Hematopoietic multipotent progenitor cell treated with erythropoietin and hydrocortisone succinate and interleukin-3 and kit ligand, for 17 days (in vitro differentiated cells): ENCODE measurements around the gene NECAP2.

ENCODE experiments used
- DNase-seq: peaks from one replicate; pipeline ENCODE4 v3.0.0-alpha.2; 2015; ENCODE audit warnings: low spot score

The NECAP2 gene

GRCh38 chr1:16440470-16441281, at the start of gene NECAP2:
Gene NECAP2 (plus strand): TSS chr1:16440724. CDS start chr1:16440762, 38 bp downstream.
- DNase-seq: peak; percentile 95

- no peak for DNase-seq
Observed at GRCh38 chr1:16391411-16391810, 49.1 kb upstream of the NECAP2 start.

GRCh38 chr1:16392740-16393569, 47.6 kb upstream of the NECAP2 start:
- DNase-seq: no peak

GRCh38 chr1:16393570-16394521, 46.7 kb upstream of the NECAP2 start:
- no peak for DNase-seq

- no peak for DNase-seq
Observed at GRCh38 chr1:16394977-16395376, 45.5 kb upstream of the NECAP2 start.

- no peak for DNase-seq
Observed at GRCh38 chr1:16396591-16396990, 43.9 kb upstream of the NECAP2 start.

- no peak for DNase-seq
Observed at GRCh38 chr1:16397120-16397519, 43.4 kb upstream of the NECAP2 start.

- DNase-seq: no peak
Observed at GRCh38 chr1:16398371-16398953, 42.1 kb upstream of the NECAP2 start.

GRCh38 chr1:16402742-16403141, 37.8 kb upstream of the NECAP2 start:
- DNase-seq: no peak

- DNase-seq: no peak
Observed at GRCh38 chr1:16405441-16405840, 35.1 kb upstream of the NECAP2 start.

- no peak for DNase-seq
Observed at GRCh38 chr1:16406868-16407267, 33.7 kb upstream of the NECAP2 start.

- DNase-seq: no peak
Observed at GRCh38 chr1:16409536-16410152, 30.9 kb upstream of the NECAP2 start.

- no peak for DNase-seq
Observed at GRCh38 chr1:16410803-16411202, 29.7 kb upstream of the NECAP2 start.

- no peak for DNase-seq
Observed at GRCh38 chr1:16413191-16413590, 27.3 kb upstream of the NECAP2 start.

GRCh38 chr1:16418823-16419425, 21.6 kb upstream of the NECAP2 start:
- no peak for DNase-seq

- DNase-seq: no peak
Observed at GRCh38 chr1:16420424-16421118, 20.0 kb upstream of the NECAP2 start.

GRCh38 chr1:16421201-16421600, 19.3 kb upstream of the NECAP2 start:
- no peak for DNase-seq

- no peak for DNase-seq
Observed at GRCh38 chr1:16422041-16422440, 18.5 kb upstream of the NECAP2 start.

GRCh38 chr1:16425125-16426025, 15.1 kb upstream of the NECAP2 start:
- no peak for DNase-seq
